GM12878 (cell line): ENCODE data around the gene TSFM. TPM values are rescaled to one million over a fixed set of nuclear protein-coding genes. Genes with fewer than 3 reads are reported as not detected.

Experiments
- ATAC-seq: fragments of 200-7000 bp; cut with Tn5 transposase; 3 replicates; pipeline ENCODE4 v1.9.1; 2020; ENCODE audit warnings: mild to moderate bottlenecking, moderate library complexity
- BruUV-seq: library from RNA; stranded (reverse); fragments of 400-500 nt; replicated peaks from 2 replicates; lab custom pipeline; 2021; lab: Mats Ljungman, UMichigan
- CTCF ChIA-PET: fragments of 300-600 bp; sonication (Branson Sonifier 250); formaldehyde crosslinking; extraction: SDS; loops from one replicate; lab custom pipeline; 2021; ENCODE audit warnings: inconsistent platforms; lab: Yijun Ruan, JAX
- POLR2A ChIA-PET: fragments of 350-600 bp; formaldehyde crosslinking; extraction: SDS; loops from one replicate; lab custom pipeline; 2021; ENCODE audit warnings: inconsistent platforms; lab: Charles Lee
- RAD21 ChIA-PET: fragments of 300-600 bp; sonication (Branson Sonifier 250); formaldehyde crosslinking; loops from one replicate; lab custom pipeline; 2023; ENCODE audit warnings: antibody characterized with exemption; ENCODE audit not compliant: unreplicated experiment; lab: Charles Lee
- SMC1A ChIA-PET: fragments of 300-600 bp; sonication (Branson Sonifier 250); formaldehyde crosslinking; loops from one replicate; lab custom pipeline; 2023; ENCODE audit not compliant: unreplicated experiment, uncharacterized antibody; lab: Charles Lee
- DNase-seq: peaks from one replicate; pipeline ENCODE4 v3.0.0-alpha.2; 2011; ENCODE audit warnings: low read depth, low spot score
- FAIRE-seq: peaks from 3 replicates; lab custom pipeline; 2011; peaks lifted over from hg19 to GRCh38; lab: Jason Lieb, UNC
- H2AFZ ChIP-seq: 2 replicates; pipeline ENCODE4 v1.6.0; 2011; ENCODE audit warnings: low read depth, low read length, control low read depth; ENCODE audit not compliant: control insufficient read depth
- H3K27ac ChIP-seq: 2 replicates; pipeline ENCODE4 v1.5.1; 2011; ENCODE audit warnings: control low read depth; ENCODE audit not compliant: control insufficient read depth, insufficient read depth
- H3K27me3 ChIP-seq, 2 experiments: replicated peaks in 1 of 2; 2 replicates each; pipeline versions ENCODE4 v1.6.0 to v1.6.1; 2011; ENCODE audit warnings: low read length in 1 of 2; ENCODE audit not compliant: control insufficient read depth in 2 of 2, insufficient read depth in 2 of 2
- H3K36me3 ChIP-seq, 2 experiments: 2 replicates each; pipeline ENCODE4 v1.5.1; 2011; ENCODE audit warnings: low read length in 1 of 2; ENCODE audit not compliant: control insufficient read depth in 2 of 2, insufficient read depth in 2 of 2
- H3K4me1 ChIP-seq: 2 replicates; pipeline ENCODE4 v1.6.1; 2011; ENCODE audit warnings: mild to moderate bottlenecking, low read length, moderate library complexity, mixed read lengths; ENCODE audit not compliant: control insufficient read depth, insufficient read depth
- H3K4me2 ChIP-seq: 2 replicates; pipeline ENCODE4 v1.6.0; 2011; ENCODE audit warnings: control low read depth; ENCODE audit not compliant: control insufficient read depth, insufficient read depth
- H3K4me3 ChIP-seq: fragments of 200-600 bp; sonication (generic); 2 replicates; pipeline ENCODE4 v1.5.1; 2016
- H3K79me2 ChIP-seq: 2 replicates; pipeline ENCODE4 v1.6.0; 2011; ENCODE audit warnings: low read length; ENCODE audit not compliant: control insufficient read depth, insufficient read depth
- H3K9ac ChIP-seq: 2 replicates; pipeline ENCODE4 v1.8.0; 2011; ENCODE audit warnings: low read length, control low read depth, mixed read lengths; ENCODE audit not compliant: control insufficient read depth, insufficient read depth
- H3K9me3 ChIP-seq: replicated peaks from 3 replicates; pipeline ENCODE4 v1.5.1; 2011; ENCODE audit warnings: mild to moderate bottlenecking, low read length; ENCODE audit not compliant: control insufficient read depth, insufficient read depth
- H4K20me1 ChIP-seq: 2 replicates; pipeline ENCODE4 v1.6.0; 2011; ENCODE audit not compliant: control insufficient read depth, insufficient read depth
- ATF7 ChIP-seq: fragments of 450-650 bp; IDR thresholded peaks from 2 replicates; pipeline ENCODE4 v1.6.1; 2016; ENCODE audit warnings: low read depth, mild to moderate bottlenecking
- CHD4 ChIP-seq: fragments of 200-600 bp; sonication (generic); IDR thresholded peaks from 2 replicates; pipeline ENCODE4 v1.6.1; 2016; ENCODE audit warnings: mild to moderate bottlenecking
- EGR1 ChIP-seq, 2 experiments: IDR thresholded peaks; 1 replicate in 1 of 2; 2 replicates in 1 of 2; pipeline ENCODE4 v1.6.1; 2011 to 2012; ENCODE audit warnings: low read depth in 2 of 2, low read length in 2 of 2, borderline replicate concordance in 1 of 2, mild to moderate bottlenecking in 1 of 2, moderate library complexity in 1 of 2
- EZH2 ChIP-seq: IDR thresholded peaks from 2 replicates; pipeline ENCODE4 v1.6.1; 2012; ENCODE audit warnings: low read depth, mild to moderate bottlenecking, control low read depth, inconsistent platforms, low read length, borderline replicate concordance; ENCODE audit not compliant: control insufficient read depth
- HCFC1 ChIP-seq: fragments of 150-350 bp; IDR thresholded peaks from 2 replicates; pipeline ENCODE4 v1.6.1; 2014; ENCODE audit warnings: low read length
- IRF4 ChIP-seq: IDR thresholded peaks from 2 replicates; pipeline ENCODE4 v1.6.1; 2011; ENCODE audit warnings: low read depth, low read length
- JUND ChIP-seq: IDR thresholded peaks from 2 replicates; pipeline ENCODE4 v1.6.1; 2012; ENCODE audit warnings: low read depth, mild to moderate bottlenecking, low read length, improper control_type of control experiment, moderate library complexity
- KDM1A ChIP-seq: fragments of 200-600 bp; sonication (generic); IDR thresholded peaks from 2 replicates; pipeline ENCODE4 v1.6.1; 2016; ENCODE audit warnings: borderline replicate concordance
- LARP7 ChIP-seq: fragments of 450-650 bp; IDR thresholded peaks from 2 replicates; pipeline ENCODE4 v1.6.1; 2017; ENCODE audit warnings: mild to moderate bottlenecking
- MYB ChIP-seq: fragments of 150-350 bp; IDR thresholded peaks from 2 replicates; pipeline ENCODE4 v1.6.1; 2014; ENCODE audit warnings: mild to moderate bottlenecking, low read depth, low read length, borderline replicate concordance
- PML ChIP-seq: IDR thresholded peaks from 2 replicates; pipeline ENCODE4 v1.6.1; 2012; ENCODE audit warnings: low read length, inconsistent platforms
- SP1 ChIP-seq: IDR thresholded peaks from one replicate; pipeline ENCODE4 v1.6.1; 2011; ENCODE audit warnings: low read depth, low read length
- STAT3 ChIP-seq: IDR thresholded peaks from 2 replicates; pipeline ENCODE4 v1.6.1; 2011; ENCODE audit warnings: low read depth, low read length, improper control_type of control experiment
- TAF1 ChIP-seq: IDR thresholded peaks from 2 replicates; pipeline ENCODE4 v1.6.1; 2011; ENCODE audit warnings: mild to moderate bottlenecking, low read depth, low read length, borderline replicate concordance
- TCF3 ChIP-seq: IDR thresholded peaks from 2 replicates; pipeline ENCODE4 v1.6.1; 2012; ENCODE audit warnings: low read depth, mild to moderate bottlenecking, low read length, borderline replicate concordance; ENCODE audit not compliant: insufficient read depth
- WGBS: methylation state at CpG from one replicate; pipeline ENCODE4 v1.1.6; 2016; ENCODE audit warnings: low lambda C conversion rate; ENCODE audit not compliant: insufficient replicate concordance, insufficient coverage; ENCODE audit errors: missing lambda C conversion rate; 5-methylcytosine and 5-hydroxymethylcytosine counted together
- in situ Hi-C: fragments of 300-500 bp; cut with MboI; formaldehyde crosslinking; loops from 9 replicates; pipeline ENCODE4 v1.14.3; 2018; ENCODE audit warnings: mixed read lengths
- intact Hi-C: fragments of 100-400 bp; cut with micrococcal nuclease; formaldehyde crosslinking; loops from one replicate; pipeline ENCODE4 v1.14.2; 2022; ENCODE audit not compliant: unreplicated experiment
- polyA plus RNA-seq, 11 experiments: library from polyadenylated mRNA; depleted of rRNA in 4 of 11; unstranded in 6 of 11; stranded (reverse) in 5 of 11; fragments of >200 nt; fragmentation: Nextera tagmentation in 4 of 11; fragmentation: Illumina TruSeq in 1 of 11; extraction: Ambion mirVana in 4 of 11; extraction: Trizol in 1 of 11; gene quantifications; 1 replicate in 1 of 11; 2 replicates in 10 of 11; pipeline versions ENCODE4 v1.2.1 to v1.2.3, GENCODE V29; 2011 to 2016; ENCODE audit warnings: inconsistent platforms in 2 of 11, missing spikeins in 2 of 11, low read depth in 1 of 11
- total RNA-seq, 4 experiments: library from RNA; depleted of rRNA in 3 of 4; stranded (reverse); fragments of >200 nt in 3 of 4; fragmentation: Illumina TruSeq in 1 of 4; extraction: Trizol in 1 of 4; gene quantifications; 2 replicates each; pipeline versions ENCODE4 v1.2.1 to v1.2.3, GENCODE V29; 2013 to 2021
- TF ChIP-seq, protein P1 (sequence below): IDR thresholded peaks from 2 replicates; pipeline ENCODE4 v1.6.1; 2012; ENCODE audit warnings: low read depth, low read length, improper control_type of control experiment

TSFM gene
- total and polyA plus RNA-seq, 10 of the 15 experiments (the other 5 are each of a cell fraction or from before 2014, with no cell fraction given) = 36.7 to 132 (median 45.6) TPM

GRCh38 chr12:57840726-57841125 is 58.1 kb downstream of the TSFM start:
- no peak for ATAC-seq
- Histone ChIP-seq H3K27me3 (no peaks in the 10 kb centered on the region), H2AFZ (no peak overlapping the region), H3K4me2 (peak overlapping the region; percentile 93; the same call in 1 of the 2 replicates), H3K36me3 (no peaks in the 10 kb centered on the region)
- ChIA-PET POLR2A (interaction anchor here (1.4 kb wide), 1 partner anchor 58 kb away, joined by 3 read pairs; no protein-coding TSS in a partner anchor), CTCF (interaction anchor here (0.7 to 1.2 kb wide), 5 partner anchors 10 to 64 kb away, joined by 3 to 4 read pairs (median 3); no protein-coding TSS in a partner anchor), SMC1A (interaction anchor here (0.7 to 17.6 kb wide), 3 partner anchors 9 to 60 kb away, joined by 3 to 416 read pairs (median 3); no protein-coding TSS in a partner anchor)
- TF ChIP-seq, protein P1, sequence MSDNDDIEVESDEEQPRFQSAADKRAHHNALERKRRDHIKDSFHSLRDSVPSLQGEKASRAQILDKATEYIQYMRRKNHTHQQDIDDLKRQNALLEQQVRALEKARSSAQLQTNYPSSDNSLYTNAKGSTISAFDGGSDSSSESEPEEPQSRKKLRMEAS = no peak
- TF ChIP-seq SP1 (no peak), KDM1A (no peak), CHD4 (no peak), STAT3 (no peak)
- TF ChIP-seq, all 136 proteins: peak for 0
- H3K9me3 ChIP-seq = no peaks in the 10 kb centered on the region
- no peak overlapping the region for H3K4me3 ChIP-seq
- H3K9ac ChIP-seq = no peak overlapping the region
- RAD21 ChIA-PET = interaction anchor here (0.7 to 9.2 kb wide), 2 partner anchors 6 to 15 kb away, joined by 3 to 110 read pairs; no protein-coding TSS in a partner anchor
- H3K4me1 ChIP-seq = peaks cover 72% of the 10 kb centered on the region
- no peak overlapping the region for H3K27ac ChIP-seq
- WGBS = 78% methylated on average over 3 of the region's 3 CpGs
- DNase-seq (no peak), FAIRE-seq (no peak)
- H4K20me1 ChIP-seq = peaks cover 8% of the 10 kb centered on the region
- in situ Hi-C loops = no loop called here
- BruUV-seq = no TSS peak
- peaks cover 94% of the 10 kb centered on the region for H3K79me2 ChIP-seq
- intact Hi-C loops = no loop called here

GRCh38 chr12:57841445-57841844 is 58.9 kb downstream of the TSFM start:
- FAIRE-seq = no peak
- intact Hi-C loops = no loop called here
- Histone ChIP-seq H3K27me3 (no peaks in the 10 kb centered on the region), H3K4me3 (no peak overlapping the region), H3K9ac (no peak overlapping the region), H3K4me2 (peak overlapping the region; percentile 93), H3K9me3 (no peaks in the 10 kb centered on the region), H2AFZ (no peak overlapping the region), H4K20me1 (peaks cover 8% of the 10 kb centered on the region), H3K36me3 (no peaks in the 10 kb centered on the region), H3K27ac (no peak overlapping the region), H3K79me2 (peaks cover 94% of the 10 kb centered on the region), H3K4me1 (peaks cover 64% of the 10 kb centered on the region)
- DNase-seq = no peak
- WGBS = 76% methylated on average over 4 of the region's 4 CpGs
- CTCF ChIA-PET = interaction anchor here (0.8 to 2.3 kb wide), 5 partner anchors 8 to 100 kb away, joined by 3 to 24 read pairs (median 3); partner anchors contain the start of gene ATP23
- in situ Hi-C loops = no loop called here
- POLR2A ChIA-PET = interaction anchor here (1.4 kb wide), 1 partner anchor 58 kb away, joined by 3 read pairs; no protein-coding TSS in a partner anchor
- RAD21 ChIA-PET = interaction anchor here (2.6 to 9.2 kb wide), 3 partner anchors 6 to 63 kb away, joined by 21 to 110 read pairs (median 88); no protein-coding TSS in a partner anchor
- ATAC-seq = no peak
- BruUV-seq = no TSS peak
- SMC1A ChIA-PET = interaction anchor here (1.2 to 17.6 kb wide), 2 partner anchors 23 to 59 kb away, joined by 4 to 416 read pairs; no protein-coding TSS in a partner anchor
- TF ChIP-seq TCF3 (no peak), ATF7 (no peak), JUND (no peak), PML (no peak), IRF4 (no peak), MYB (no peak), HCFC1 (no peak), EZH2 (no peak), LARP7 (no peak), TAF1 (no peak), EGR1 (IDR thresholded peaks at IDR 0.05; ENCODE audit: borderline replicate concordance in 1 of 2, low read depth in 2 of 2, low read length in 2 of 2) (no peak)
